Liver (tissue), 3 donors: ENCODE measurements around the gene RIIAD1.

Experiments
- CTCF ChIP-seq: fragments of 150-350 bp; IDR thresholded peaks from 2 replicates; pipeline ENCODE4 v1.5.1; 2017; ENCODE audit warnings: improper control_type of control experiment, low read depth, low read length; ENCODE audit not compliant: missing input control
- EGR1 ChIP-seq, 2 donors: IDR thresholded peaks; 2 replicates each; pipeline ENCODE4 v1.6.1; 2016 to 2018; ENCODE audit warnings: antibody characterized with exemption in 2 of 2, low read depth in 2 of 2
- RAD21 ChIP-seq, 2 donors: IDR thresholded peaks; 2 replicates each; pipeline ENCODE4 v1.6.1; 2016; ENCODE audit warnings: antibody characterized with exemption in 2 of 2, mild to moderate bottlenecking in 2 of 2
- donor health status: healthy.
- donor health status: healthy.

- TF ChIP-seq CTCF (no peak), RAD21 (IDR thresholded peaks at IDR 0.05) (no peak), EGR1 (IDR thresholded peaks at IDR 0.05; ENCODE audit: low read depth in 2 of 2) (no peak)
These were observed 53.1 kb downstream of the RIIAD1 start for GRCh38 chr1:151774256-151774922.
